ENCODE results near the gene ZNHIT3.
A peak's percentile ranks its signal among the peaks of the same experiment; 100 is the strongest.

DNA sequence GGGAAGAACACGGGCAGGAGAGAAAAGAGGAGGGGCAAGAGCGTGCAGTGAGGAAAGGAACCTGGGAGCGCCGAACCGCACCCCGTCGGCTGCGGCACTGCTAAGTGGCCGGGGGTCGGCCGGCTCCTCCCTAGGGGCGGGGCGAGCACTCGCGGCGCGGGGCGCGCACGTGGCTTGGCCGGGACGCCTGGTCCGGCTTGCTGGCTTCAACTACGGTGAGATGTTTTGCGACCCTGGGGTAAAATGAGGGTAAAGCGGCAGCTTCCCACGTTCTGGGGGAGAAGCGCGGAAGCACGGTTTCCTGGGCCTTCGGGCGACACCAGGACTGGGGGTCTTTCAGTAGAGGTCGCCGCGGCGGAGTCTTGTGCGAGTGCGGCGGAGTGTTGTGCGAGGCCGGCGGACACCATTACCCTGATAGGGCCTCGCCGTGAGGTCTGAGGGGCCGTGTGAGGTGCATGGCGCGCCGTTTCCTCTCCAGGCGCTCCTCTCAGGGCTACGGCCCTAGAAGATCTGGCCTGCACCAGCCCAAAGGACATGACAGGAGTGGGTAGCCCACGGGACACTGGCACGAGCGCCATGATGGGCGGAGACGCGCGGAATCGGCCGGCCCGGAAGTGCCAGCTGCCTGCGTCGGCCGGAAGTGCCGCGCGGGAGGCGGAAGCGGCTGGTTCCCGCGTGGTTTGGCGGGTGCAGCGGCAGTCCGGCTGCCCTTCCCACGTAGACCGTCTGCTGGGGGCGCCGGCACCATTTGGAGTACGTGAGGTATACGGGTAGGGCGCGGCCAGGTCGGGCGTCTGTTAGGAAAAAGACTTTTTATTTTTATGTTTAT, 48.6 kb downstream of the ZNHIT3 start, which contains the start of the genes MYO19 and PIGW:
- TF ChIP-seq, protein P1, sequence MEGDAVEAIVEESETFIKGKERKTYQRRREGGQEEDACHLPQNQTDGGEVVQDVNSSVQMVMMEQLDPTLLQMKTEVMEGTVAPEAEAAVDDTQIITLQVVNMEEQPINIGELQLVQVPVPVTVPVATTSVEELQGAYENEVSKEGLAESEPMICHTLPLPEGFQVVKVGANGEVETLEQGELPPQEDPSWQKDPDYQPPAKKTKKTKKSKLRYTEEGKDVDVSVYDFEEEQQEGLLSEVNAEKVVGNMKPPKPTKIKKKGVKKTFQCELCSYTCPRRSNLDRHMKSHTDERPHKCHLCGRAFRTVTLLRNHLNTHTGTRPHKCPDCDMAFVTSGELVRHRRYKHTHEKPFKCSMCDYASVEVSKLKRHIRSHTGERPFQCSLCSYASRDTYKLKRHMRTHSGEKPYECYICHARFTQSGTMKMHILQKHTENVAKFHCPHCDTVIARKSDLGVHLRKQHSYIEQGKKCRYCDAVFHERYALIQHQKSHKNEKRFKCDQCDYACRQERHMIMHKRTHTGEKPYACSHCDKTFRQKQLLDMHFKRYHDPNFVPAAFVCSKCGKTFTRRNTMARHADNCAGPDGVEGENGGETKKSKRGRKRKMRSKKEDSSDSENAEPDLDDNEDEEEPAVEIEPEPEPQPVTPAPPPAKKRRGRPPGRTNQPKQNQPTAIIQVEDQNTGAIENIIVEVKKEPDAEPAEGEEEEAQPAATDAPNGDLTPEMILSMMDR (IDR thresholded peaks at IDR 0.05), result peak in 2 of 5 experiments; percentile 27 to 35
- peak; percentile 66 to 82 for TF ChIP-seq POLR2A (IDR thresholded peaks at IDR 0.05)
- TF ChIP-seq EP300 (IDR thresholded peaks at IDR 0.05), result peak; percentile 50 to 94

Measured in tibial nerve (tissue), 4 donors.